ENCODE data around the gene ATRNL1. TPM values are rescaled to one million over a fixed set of nuclear protein-coding genes. Genes with fewer than 3 reads are reported as not detected.

The ATRNL1 gene
- total RNA-seq, 1 experiment from 2014 or later = not detected

- BruUV-seq (replicated peaks) = no TSS peak
- intact Hi-C loops (cut with micrococcal nuclease) = no loop called here
- no peak for DNase-seq (ENCODE audit: unreplicated experiment)
- H3K27me3 Mint-ChIP-seq (ENCODE audit: insufficient read depth, unreplicated experiment) = no peaks in the 10 kb centered on the region
- H3K4me3 Mint-ChIP-seq (ENCODE audit: unreplicated experiment) = no peak overlapping the region
- ChIA-PET POLR2A (interaction anchor here (0.7 kb wide), 1 partner anchor 11 kb away, joined by 3 read pairs; no protein-coding TSS in a partner anchor), CTCF (interaction anchor here (0.6 kb wide), 1 partner anchor 169 kb away, joined by 4 read pairs; no protein-coding TSS in a partner anchor)
- TF ChIP-seq CTCF (IDR thresholded peaks at IDR 0.05; ENCODE audit: unreplicated experiment) = no peak
- H3K36me3 Mint-ChIP-seq (ENCODE audit: insufficient read depth, unreplicated experiment) = no peaks in the 10 kb centered on the region
- no peaks in the 10 kb centered on the region for H3K9me3 Mint-ChIP-seq (ENCODE audit: unreplicated experiment)
- H3K4me1 Mint-ChIP-seq (ENCODE audit: insufficient read depth, unreplicated experiment) = no peaks in the 10 kb centered on the region
- no peak overlapping the region for H3K27ac Mint-ChIP-seq (ENCODE audit: low read depth, unreplicated experiment)
Observed at GRCh38 chr10:115050375-115051010, 42.7 kb upstream of the ATRNL1 start.

- no peak overlapping the region for H3K27ac Mint-ChIP-seq (ENCODE audit: low read depth, unreplicated experiment)
Observed at GRCh38 chr10:115051216-115051615, 41.9 kb upstream of the ATRNL1 start.

GRCh38 chr10:115052226-115052625 is 40.9 kb upstream of the ATRNL1 start:
- intact Hi-C loops (cut with micrococcal nuclease) = no loop called here
- POLR2A ChIA-PET = no interaction called here
- BruUV-seq (replicated peaks) = no TSS peak
- H3K36me3 Mint-ChIP-seq (ENCODE audit: insufficient read depth, unreplicated experiment) = no peaks in the 10 kb centered on the region
- no peaks in the 10 kb centered on the region for H3K9me3 Mint-ChIP-seq (ENCODE audit: unreplicated experiment)
- no peaks in the 10 kb centered on the region for H3K4me1 Mint-ChIP-seq (ENCODE audit: insufficient read depth, unreplicated experiment)
- DNase-seq (ENCODE audit: unreplicated experiment) = no peak
- no peak overlapping the region for H3K27ac Mint-ChIP-seq (ENCODE audit: low read depth, unreplicated experiment)
- H3K27me3 Mint-ChIP-seq (ENCODE audit: insufficient read depth, unreplicated experiment) = no peaks in the 10 kb centered on the region
- no peak overlapping the region for H3K4me3 Mint-ChIP-seq (ENCODE audit: unreplicated experiment)
- TF ChIP-seq CTCF (IDR thresholded peaks at IDR 0.05; ENCODE audit: unreplicated experiment) = no peak
- CTCF ChIA-PET = interaction anchor here (0.6 kb wide), 1 partner anchor 17 kb away, joined by 3 read pairs; no protein-coding TSS in a partner anchor

More at GRCh38 chr10:115051216-115051615, 41.9 kb upstream of the ATRNL1 start:
- Mint-ChIP-seq H3K4me1 (ENCODE audit: insufficient read depth, unreplicated experiment) (no peaks in the 10 kb centered on the region), H3K36me3 (ENCODE audit: insufficient read depth, unreplicated experiment) (no peaks in the 10 kb centered on the region), H3K27me3 (ENCODE audit: insufficient read depth, unreplicated experiment) (no peaks in the 10 kb centered on the region), H3K9me3 (ENCODE audit: unreplicated experiment) (no peaks in the 10 kb centered on the region), H3K4me3 (ENCODE audit: unreplicated experiment) (no peak overlapping the region)
- intact Hi-C loops (cut with micrococcal nuclease) = no loop called here
- CTCF ChIA-PET = no interaction called here
- DNase-seq (ENCODE audit: unreplicated experiment) = no peak
- no peak for TF ChIP-seq CTCF (IDR thresholded peaks at IDR 0.05; ENCODE audit: unreplicated experiment)
- BruUV-seq (replicated peaks) = no TSS peak
- POLR2A ChIA-PET = no interaction called here

GRCh38 chr10:115052728-115053127 is 40.4 kb upstream of the ATRNL1 start:
- intact Hi-C loops (cut with micrococcal nuclease) = no loop called here
- POLR2A ChIA-PET = no interaction called here
- DNase-seq (ENCODE audit: unreplicated experiment) = no peak
- H3K36me3 Mint-ChIP-seq (ENCODE audit: insufficient read depth, unreplicated experiment) = no peaks in the 10 kb centered on the region
- no peak overlapping the region for H3K4me3 Mint-ChIP-seq (ENCODE audit: unreplicated experiment)
- BruUV-seq (replicated peaks) = no TSS peak
- TF ChIP-seq CTCF (IDR thresholded peaks at IDR 0.05; ENCODE audit: unreplicated experiment) = no peak
- no peak overlapping the region for H3K27ac Mint-ChIP-seq (ENCODE audit: low read depth, unreplicated experiment)
- CTCF ChIA-PET = no interaction called here
- no peaks in the 10 kb centered on the region for H3K4me1 Mint-ChIP-seq (ENCODE audit: insufficient read depth, unreplicated experiment)
- no peaks in the 10 kb centered on the region for H3K9me3 Mint-ChIP-seq (ENCODE audit: unreplicated experiment)
- H3K27me3 Mint-ChIP-seq (ENCODE audit: insufficient read depth, unreplicated experiment) = no peaks in the 10 kb centered on the region
